Measurements from ENCODE around the gene ENOX1. TPM values are rescaled to one million over a fixed set of nuclear protein-coding genes. Genes with fewer than 3 reads are reported as not detected.
A peak's percentile ranks its signal among the peaks of the same experiment; 100 is the strongest.

ENOX1 gene
- total and polyA plus RNA-seq, 4 donors: 0.33 to 7.7 (median 1.1) TPM

DNA sequence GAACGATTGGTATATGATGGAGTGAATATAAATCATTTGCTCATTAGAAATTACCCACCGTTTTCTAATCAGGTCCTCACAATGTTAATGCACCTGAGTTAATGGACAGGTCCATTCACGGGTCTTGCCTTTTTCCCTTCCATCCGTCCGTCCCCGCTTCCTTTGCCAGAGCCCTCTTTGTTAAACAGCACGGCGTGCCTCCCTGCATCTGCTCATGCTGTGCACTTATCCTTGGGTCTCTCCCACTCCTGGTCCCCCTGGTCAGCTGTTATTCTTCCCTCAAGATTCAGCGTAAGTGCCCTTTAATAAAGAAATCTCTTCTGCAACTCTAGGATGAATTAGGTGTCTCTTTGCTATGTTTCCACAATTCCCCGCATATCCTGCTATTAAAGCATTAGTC lies 438.9 kb downstream of the ENOX1 start:
- Histone ChIP-seq H3K36me3 (ENCODE audit: control insufficient read depth in 4 of 4, insufficient read depth in 4 of 4, low read length in 4 of 4) (peaks cover 0 to 3% (median 0%) of the 10 kb centered on the region in 4 donors), H3K27me3 (ENCODE audit: control insufficient read depth in 3 of 3, insufficient read depth in 3 of 3, low read length in 2 of 3) (no peaks in the 10 kb centered on the region), H3K9me3 (ENCODE audit: control insufficient read depth in 4 of 4, insufficient read depth in 3 of 4, low read length in 3 of 4) (no peaks in the 10 kb centered on the region), H3K4me3 (no peak overlapping the region), H3K27ac (ENCODE audit: low read depth in 1 of 2, low read length in 1 of 2) (no peak overlapping the region), H3K9ac (ENCODE audit: insufficient read depth in 1 of 2, low read length in 2 of 2) (no peak overlapping the region), H3K4me1 (ENCODE audit: control insufficient read depth in 5 of 5, insufficient read depth in 5 of 5, low read length in 5 of 5) (peaks cover 0 to 17% (median 5%) of the 10 kb centered on the region in 5 donors)
- no peak for DNase-seq
- TF ChIP-seq, protein P1, sequence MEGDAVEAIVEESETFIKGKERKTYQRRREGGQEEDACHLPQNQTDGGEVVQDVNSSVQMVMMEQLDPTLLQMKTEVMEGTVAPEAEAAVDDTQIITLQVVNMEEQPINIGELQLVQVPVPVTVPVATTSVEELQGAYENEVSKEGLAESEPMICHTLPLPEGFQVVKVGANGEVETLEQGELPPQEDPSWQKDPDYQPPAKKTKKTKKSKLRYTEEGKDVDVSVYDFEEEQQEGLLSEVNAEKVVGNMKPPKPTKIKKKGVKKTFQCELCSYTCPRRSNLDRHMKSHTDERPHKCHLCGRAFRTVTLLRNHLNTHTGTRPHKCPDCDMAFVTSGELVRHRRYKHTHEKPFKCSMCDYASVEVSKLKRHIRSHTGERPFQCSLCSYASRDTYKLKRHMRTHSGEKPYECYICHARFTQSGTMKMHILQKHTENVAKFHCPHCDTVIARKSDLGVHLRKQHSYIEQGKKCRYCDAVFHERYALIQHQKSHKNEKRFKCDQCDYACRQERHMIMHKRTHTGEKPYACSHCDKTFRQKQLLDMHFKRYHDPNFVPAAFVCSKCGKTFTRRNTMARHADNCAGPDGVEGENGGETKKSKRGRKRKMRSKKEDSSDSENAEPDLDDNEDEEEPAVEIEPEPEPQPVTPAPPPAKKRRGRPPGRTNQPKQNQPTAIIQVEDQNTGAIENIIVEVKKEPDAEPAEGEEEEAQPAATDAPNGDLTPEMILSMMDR (IDR thresholded peaks at IDR 0.05; ENCODE audit: control extremely low read depth, extremely low read depth): no peak
- WGBS, 2 donors: 86 to 90% methylated on average over 10 of the region's 10 CpGs
- no peak for ATAC-seq (ENCODE audit: insufficient read depth, low FRiP score)

DNA sequence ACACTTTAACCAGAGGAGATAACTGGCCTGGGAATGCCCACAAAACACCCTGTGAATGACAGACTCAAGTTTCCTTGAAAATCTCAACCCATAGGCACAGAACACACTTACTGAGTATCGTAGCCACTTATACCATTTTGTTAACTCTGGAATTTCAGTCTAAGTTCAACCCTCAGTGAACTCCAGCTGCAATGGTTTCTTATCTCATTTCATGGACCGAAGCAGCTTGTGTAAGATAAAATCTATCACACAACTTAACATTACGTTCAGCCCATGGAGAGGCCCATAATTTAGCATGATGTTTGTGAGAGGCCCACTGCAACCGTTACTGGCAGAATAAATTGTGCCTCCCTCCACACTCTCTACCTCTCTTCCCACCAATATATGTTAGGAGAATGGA lies 440.3 kb downstream of the ENOX1 start:
- H3K27me3 ChIP-seq (ENCODE audit: control insufficient read depth in 3 of 3, insufficient read depth in 3 of 3, low read length in 2 of 3): no peaks in the 10 kb centered on the region
- peaks cover 0 to 17% (median 5%) of the 10 kb centered on the region in 5 donors for H3K4me1 ChIP-seq (ENCODE audit: control insufficient read depth in 5 of 5, insufficient read depth in 5 of 5, low read length in 5 of 5)
- TF ChIP-seq, protein P1 (IDR thresholded peaks at IDR 0.05; ENCODE audit: control extremely low read depth, extremely low read depth): no peak
- ATAC-seq (ENCODE audit: insufficient read depth, low FRiP score): no peak
- DNase-seq: peak; percentile 13 to 74 (median 50)
- H3K4me3 ChIP-seq: no peak overlapping the region
- no peaks in the 10 kb centered on the region for H3K36me3 ChIP-seq (ENCODE audit: control insufficient read depth in 4 of 4, insufficient read depth in 4 of 4, low read length in 4 of 4)
- H3K9me3 ChIP-seq (ENCODE audit: control insufficient read depth in 4 of 4, insufficient read depth in 3 of 4, low read length in 3 of 4): peaks cover 0 to 3% (median 0%) of the 10 kb centered on the region in 4 donors
- WGBS, 2 donors: 60 to 61% methylated on average over 4 of the region's 4 CpGs
- H3K27ac ChIP-seq (ENCODE audit: low read depth in 1 of 2, low read length in 1 of 2): no peak overlapping the region
- H3K9ac ChIP-seq (ENCODE audit: insufficient read depth in 1 of 2, low read length in 2 of 2): no peak overlapping the region

DNA sequence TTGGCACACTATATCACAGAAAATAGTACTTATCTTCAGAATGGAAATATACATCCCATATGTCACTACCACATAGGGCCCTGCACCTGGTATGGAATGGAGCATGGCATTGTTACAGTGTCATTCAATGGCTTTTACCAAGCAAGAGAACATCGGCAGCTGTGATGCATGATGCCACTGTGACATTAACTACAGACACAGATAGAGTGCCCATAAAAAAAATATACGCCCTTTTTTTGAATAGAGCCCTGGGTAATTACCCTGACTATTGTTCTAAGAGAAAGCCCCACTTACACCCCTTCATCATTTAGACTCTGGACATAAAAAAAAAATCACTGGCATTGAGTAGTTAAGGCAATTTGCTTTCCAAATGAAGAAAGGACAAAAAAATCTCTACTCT lies 443.1 kb downstream of the ENOX1 start:
- TF ChIP-seq, protein P1 (IDR thresholded peaks at IDR 0.05; ENCODE audit: control extremely low read depth, extremely low read depth): no peak
- 93 to 95% methylated on average over 2 of the region's 2 CpGs for WGBS, 2 donors

More for the DNA sequence above, 443.1 kb downstream of the ENOX1 start:
- Histone ChIP-seq H3K27me3 (ENCODE audit: control insufficient read depth in 3 of 3, insufficient read depth in 3 of 3, low read length in 2 of 3) (no peaks in the 10 kb centered on the region), H3K4me3 (no peak overlapping the region), H3K36me3 (ENCODE audit: control insufficient read depth in 4 of 4, insufficient read depth in 4 of 4, low read length in 4 of 4) (no peaks in the 10 kb centered on the region), H3K27ac (ENCODE audit: low read depth in 1 of 2, low read length in 1 of 2) (no peak overlapping the region), H3K4me1 (ENCODE audit: control insufficient read depth in 5 of 5, insufficient read depth in 5 of 5, low read length in 5 of 5) (peaks cover 0 to 17% (median 5%) of the 10 kb centered on the region in 5 donors), H3K9me3 (ENCODE audit: control insufficient read depth in 4 of 4, insufficient read depth in 3 of 4, low read length in 3 of 4) (peaks cover 0 to 3% (median 0%) of the 10 kb centered on the region in 4 donors), H3K9ac (ENCODE audit: insufficient read depth in 1 of 2, low read length in 2 of 2) (no peak overlapping the region)
- DNase-seq: no peak
- ATAC-seq (ENCODE audit: insufficient read depth, low FRiP score): no peak
